ENCODE measurements around the gene ABCC5.

The ABCC5 gene

GRCh38 chr3:183953471-183954070 lies 64.1 kb downstream of the ABCC5 start:
- FAIRE-seq (no peak), DNase-seq (ENCODE audit: insufficient read length, low spot score) (no peak)

GRCh38 chr3:183951459-183951858 lies 66.2 kb downstream of the ABCC5 start:
- no peak for TF ChIP-seq CTCF (IDR thresholded peaks at IDR 0.05; ENCODE audit: insufficient read depth, missing control alignments)
- no peak for DNase-seq (ENCODE audit: insufficient read length, low spot score)
- no peak for FAIRE-seq

More at GRCh38 chr3:183953471-183954070, 64.1 kb downstream of the ABCC5 start:
- no peak for TF ChIP-seq CTCF (IDR thresholded peaks at IDR 0.05; ENCODE audit: insufficient read depth, missing control alignments)

- no peak for TF ChIP-seq CTCF (IDR thresholded peaks at IDR 0.05; ENCODE audit: insufficient read depth, missing control alignments)
- no peak for DNase-seq (ENCODE audit: insufficient read length, low spot score)
- FAIRE-seq: no peak
These were observed 68.0 kb downstream of the ABCC5 start for GRCh38 chr3:183949690-183950089.

- no peak for FAIRE-seq
- no peak for TF ChIP-seq CTCF (IDR thresholded peaks at IDR 0.05; ENCODE audit: insufficient read depth, missing control alignments)
- no peak for DNase-seq (ENCODE audit: insufficient read length, low spot score)
These were observed 71.6 kb downstream of the ABCC5 start for GRCh38 chr3:183946037-183946436.

GRCh38 chr3:183944775-183945174 lies 72.9 kb downstream of the ABCC5 start:
- DNase-seq (ENCODE audit: insufficient read length, low spot score) (no peak), FAIRE-seq (no peak)
- no peak for TF ChIP-seq CTCF (IDR thresholded peaks at IDR 0.05; ENCODE audit: insufficient read depth, missing control alignments)

GRCh38 chr3:183943739-183944138 lies 73.9 kb downstream of the ABCC5 start:
- TF ChIP-seq CTCF (IDR thresholded peaks at IDR 0.05; ENCODE audit: insufficient read depth, missing control alignments): no peak
- FAIRE-seq (no peak), DNase-seq (ENCODE audit: insufficient read length, low spot score) (no peak)

GRCh38 chr3:183941216-183941615 lies 76.5 kb downstream of the ABCC5 start:
- TF ChIP-seq CTCF (IDR thresholded peaks at IDR 0.05; ENCODE audit: insufficient read depth, missing control alignments): no peak
- FAIRE-seq: no peak
- no peak for DNase-seq (ENCODE audit: insufficient read length, low spot score)
